GF-D8 (cell line): ENCODE results near the gene KDSR.

Experiments used
- DNase-seq: peaks from one replicate; lab custom pipeline; 2025; lab: John Stamatoyannopoulos, UW

KDSR gene

DNA sequence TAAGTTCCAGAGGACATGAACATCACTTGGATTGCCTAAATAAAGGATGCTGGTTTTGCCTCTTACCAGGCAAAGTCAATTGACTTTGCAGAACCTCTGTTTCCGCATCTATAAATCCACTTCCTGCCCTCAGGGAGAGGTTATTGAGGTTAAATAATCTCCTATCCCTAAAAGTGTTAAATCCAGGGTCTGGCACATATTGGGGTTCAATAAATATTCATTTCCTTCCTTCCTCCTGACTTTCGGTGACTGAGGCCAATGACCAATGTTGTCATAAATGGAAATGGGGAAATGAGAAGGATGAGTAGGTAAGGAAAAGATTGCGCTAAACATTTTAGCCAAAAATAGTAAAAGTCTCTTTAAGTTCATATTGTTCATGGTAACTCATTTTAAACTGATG is 63.5 kb downstream of the KDSR start:
- DNase-seq = no peak

- no peak for DNase-seq
These were observed 64.2 kb downstream of the KDSR start for GRCh38 chr18:63302636-63303405.

DNA sequence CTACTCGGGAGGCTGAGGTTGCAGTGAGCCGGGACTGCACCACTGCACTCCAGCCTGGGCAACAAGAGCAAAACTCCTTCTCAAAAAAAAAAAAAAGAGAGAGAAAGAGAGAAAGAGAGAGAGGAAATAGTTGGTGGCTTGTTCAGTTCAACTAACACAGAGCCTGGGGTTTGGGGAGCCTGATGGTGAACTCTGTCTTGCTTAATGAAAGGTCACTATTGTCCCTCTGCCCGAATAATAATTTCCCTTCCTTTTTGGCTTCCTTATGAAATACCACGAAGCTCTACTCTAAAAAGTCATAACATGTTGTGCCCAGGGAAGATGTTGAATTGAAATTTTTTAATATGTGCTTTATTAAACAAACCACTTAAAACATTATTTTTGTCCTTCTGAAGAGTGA is 64.8 kb downstream of the KDSR start:
- no peak for DNase-seq

GRCh38 chr18:63301434-63301833 is 65.6 kb downstream of the KDSR start:
- no peak for DNase-seq

- no peak for DNase-seq
These were observed 66.9 kb downstream of the KDSR start for GRCh38 chr18:63299837-63300745.

GRCh38 chr18:63298400-63299365 is 68.3 kb downstream of the KDSR start:
- no peak for DNase-seq

DNA sequence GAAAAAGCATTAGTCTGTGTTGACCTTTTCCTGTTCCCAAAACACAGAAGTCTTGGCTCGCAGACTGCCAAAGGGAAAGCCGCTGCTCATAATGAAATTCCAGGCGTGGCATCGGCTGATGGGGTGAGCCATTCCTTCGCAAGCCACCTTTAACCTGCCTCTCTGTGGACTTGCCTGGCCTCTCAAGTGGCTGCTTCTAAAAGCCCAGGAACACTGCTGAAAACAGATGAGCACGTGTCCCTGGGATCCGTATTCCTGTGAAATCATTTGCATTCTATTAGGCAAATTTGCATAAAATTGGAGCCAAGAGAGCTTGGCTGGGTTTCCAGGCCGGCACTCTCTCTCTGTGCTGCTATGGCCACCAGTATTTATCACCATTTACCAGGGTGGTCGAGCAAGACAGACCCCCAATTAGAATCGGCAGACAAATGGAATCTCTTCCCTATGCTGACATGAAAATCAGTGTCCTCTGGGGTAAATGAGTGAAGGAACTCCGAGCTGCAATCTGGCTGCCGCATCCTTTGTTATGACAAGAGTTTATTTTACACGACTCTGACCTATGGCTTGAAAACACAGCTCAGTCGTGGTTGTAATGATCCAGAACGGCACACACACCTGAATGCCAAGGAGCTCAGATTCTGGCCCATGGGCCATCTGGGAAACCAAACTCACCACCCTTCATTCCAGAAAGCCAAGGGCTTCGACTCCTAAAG is 69.2 kb downstream of the KDSR start:
- DNase-seq = no peak

- no peak for DNase-seq
These were observed 73.1 kb downstream of the KDSR start for GRCh38 chr18:63293935-63294334.

DNA sequence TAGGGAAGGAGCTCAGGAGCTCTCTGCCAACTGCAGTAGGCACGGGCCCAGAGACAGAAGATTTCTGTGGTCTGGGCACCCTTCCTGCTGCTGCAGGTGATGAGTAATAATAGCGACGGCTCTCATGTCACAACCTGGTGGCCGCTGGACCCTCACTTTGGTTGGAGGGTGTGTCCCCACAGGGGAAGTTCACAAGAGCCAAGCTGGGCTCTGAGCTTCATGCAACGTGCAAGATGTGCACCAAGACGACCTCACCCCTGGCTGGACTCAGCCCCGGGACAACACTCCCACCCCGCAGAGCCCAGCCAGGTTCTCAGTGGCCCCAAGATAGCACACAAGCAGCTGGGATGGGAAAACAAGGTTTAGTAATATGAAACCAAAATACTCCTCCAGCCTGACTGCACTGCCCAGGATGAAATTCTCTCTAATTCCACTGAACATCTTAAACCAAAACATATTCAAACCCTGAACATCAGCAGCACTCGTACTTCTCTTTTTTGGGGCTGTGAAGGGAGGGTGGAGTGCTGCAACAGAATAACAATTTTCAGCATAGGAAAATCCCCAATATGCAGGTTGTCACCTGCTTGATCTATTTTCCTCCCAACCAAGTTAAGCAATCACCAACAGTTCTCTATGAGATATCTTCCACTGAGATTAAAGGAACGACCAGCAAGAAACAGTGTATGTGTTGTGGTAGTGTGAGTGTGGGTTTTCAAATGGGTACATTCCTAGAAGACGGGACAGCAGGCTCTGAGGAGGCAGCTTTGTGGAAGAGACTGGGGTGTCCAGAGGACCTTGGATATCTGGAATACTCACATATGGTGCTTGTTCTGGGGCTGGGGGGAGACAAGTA is 73.9 kb downstream of the KDSR start:
- DNase-seq = no peak

DNA sequence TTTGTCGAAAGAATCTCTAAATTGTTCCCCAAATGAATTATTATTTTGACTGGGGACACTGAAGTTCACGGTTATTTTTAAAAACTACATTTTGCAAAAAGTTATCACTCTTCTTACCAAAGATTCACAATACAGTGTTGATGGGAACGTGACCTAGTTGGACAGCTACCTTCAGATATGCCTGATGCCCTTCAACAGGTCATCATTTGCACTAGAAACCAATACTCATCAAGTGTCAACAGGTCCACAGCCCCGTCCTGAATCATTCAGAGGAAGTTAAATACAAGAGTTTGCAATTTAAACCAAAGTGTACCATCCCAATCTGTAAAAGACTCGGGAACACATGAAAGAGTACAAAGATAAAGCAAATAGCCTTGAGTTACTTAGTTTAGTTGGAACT is 75.7 kb downstream of the KDSR start:
- no peak for DNase-seq

DNA sequence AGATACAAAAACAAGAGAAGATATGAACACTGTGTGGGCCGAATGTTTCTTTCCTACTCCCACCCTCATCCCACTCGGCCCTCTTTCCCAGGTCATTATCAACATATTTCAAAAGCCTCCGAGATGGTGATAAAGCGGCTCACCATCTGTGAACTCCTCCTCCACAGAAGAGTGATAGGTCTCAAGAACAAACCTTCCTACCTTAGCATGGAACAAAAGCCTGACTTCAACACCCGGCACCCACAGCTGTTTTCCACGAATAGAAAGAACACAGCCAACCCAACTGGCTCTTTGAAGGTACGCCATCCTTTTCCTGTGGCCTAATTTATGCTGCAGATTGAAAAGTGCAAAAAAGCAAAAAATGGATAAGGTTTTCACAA is 76.2 kb downstream of the KDSR start:
- no peak for DNase-seq

DNA sequence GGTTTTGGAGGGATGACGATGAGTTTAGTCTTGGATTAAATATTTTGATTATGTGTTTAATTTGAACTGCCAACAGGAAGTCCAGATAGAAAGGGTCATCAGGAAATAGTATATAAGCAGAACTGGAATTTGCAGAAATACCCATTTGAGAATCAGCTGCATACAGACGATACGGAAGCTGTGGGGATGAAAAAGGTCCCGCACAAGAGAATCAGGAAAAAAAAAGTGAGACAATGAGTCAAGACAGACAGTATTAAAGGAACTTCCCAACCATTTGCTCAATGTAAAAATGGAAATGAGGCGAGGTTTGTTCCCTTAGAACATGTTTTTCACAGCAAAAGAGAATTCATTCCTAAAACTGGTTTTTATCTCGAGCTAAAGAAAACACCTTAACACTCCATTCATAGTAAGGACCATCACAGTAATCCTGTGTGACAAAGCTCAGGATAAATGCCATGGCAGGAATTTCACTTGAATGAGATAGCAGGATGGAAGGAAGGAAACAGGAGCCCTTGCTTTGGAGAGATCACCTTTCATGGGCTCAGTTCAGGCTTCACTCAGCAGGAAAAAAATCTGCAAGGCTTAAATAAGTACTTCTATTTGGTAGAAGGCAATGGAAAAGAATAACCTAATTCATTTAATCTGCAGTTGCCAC is 76.7 kb downstream of the KDSR start:
- no peak for DNase-seq

- no peak for DNase-seq
These were observed 78.7 kb downstream of the KDSR start for GRCh38 chr18:63288311-63288710.

GRCh38 chr18:63287691-63288220 is 79.2 kb downstream of the KDSR start:
- no peak for DNase-seq

DNA sequence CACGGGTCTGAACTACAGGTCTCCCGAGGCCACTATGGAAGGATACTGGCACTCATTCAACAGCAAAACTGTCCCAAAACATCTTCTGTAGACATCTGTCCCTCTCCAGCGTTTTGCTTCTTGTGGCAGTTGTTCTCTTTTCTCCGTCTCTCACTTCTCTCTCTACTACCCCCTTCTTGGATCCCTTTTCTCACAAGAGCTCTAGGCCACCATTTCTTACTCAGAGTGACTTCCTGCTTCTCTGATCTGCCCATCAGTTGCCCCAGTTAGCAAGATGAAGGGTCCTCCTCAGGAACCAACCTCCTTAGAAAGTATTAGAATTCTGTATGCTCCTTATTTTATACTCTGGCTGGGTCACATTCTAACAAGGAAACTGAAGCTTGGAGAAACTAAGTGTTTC is 80.1 kb downstream of the KDSR start:
- no peak for DNase-seq

DNA sequence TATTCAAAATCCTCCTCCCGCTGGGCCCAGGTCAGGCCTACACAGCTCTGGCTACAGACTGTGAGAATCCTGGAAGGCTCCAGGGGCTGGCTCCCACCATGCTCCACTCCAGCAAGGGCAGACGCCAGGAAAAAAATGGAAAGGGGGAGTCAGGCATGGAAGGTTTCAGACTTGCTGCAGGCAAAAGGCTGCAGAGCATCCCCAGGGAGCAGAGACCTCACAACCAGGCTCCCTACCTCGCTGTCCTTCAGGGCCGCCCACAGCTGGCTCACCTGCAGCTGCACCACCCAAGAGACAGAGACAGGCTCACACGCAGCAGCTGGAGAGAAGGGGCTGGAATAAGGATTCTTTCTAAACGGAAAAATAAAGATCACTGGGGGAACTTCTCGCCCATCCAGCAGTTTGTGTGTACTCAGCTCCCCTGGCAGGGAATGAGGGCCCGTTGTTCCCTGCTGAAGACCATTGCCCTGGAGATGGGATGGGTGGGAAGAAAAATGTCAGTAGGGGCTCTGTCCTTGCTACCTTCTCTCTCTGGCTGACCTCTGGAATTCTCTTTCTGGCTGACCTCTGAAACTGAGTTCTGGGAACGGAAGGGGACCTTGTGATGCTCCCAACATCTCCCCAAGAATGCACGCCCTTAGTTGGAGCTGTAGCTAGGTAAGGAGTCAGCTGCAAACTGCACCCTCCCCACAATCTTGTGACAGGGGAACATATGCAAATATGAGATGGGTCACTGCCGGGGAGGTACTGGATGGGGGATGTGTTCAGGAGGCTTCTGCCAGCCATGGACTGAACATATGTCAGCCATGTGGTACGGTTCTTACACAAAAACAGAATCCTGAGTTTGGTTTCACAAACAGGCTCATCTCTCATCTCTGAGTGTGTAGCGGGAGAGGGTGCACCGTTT is 81.9 kb downstream of the KDSR start:
- DNase-seq = no peak

GRCh38 chr18:63284173-63284799 is 82.7 kb downstream of the KDSR start:
- DNase-seq = no peak
